GM12878 (cell line): ENCODE results near the gene MAML2. TPM values are rescaled to one million over a fixed set of nuclear protein-coding genes. Genes with fewer than 3 reads are reported as not detected.

ENCODE experiments used
- ATAC-seq: fragments of 200-7000 bp; cut with Tn5 transposase; 3 replicates; pipeline ENCODE4 v1.9.1; 2020; ENCODE audit warnings: mild to moderate bottlenecking, moderate library complexity
- BruUV-seq: library from RNA; stranded (reverse); fragments of 400-500 nt; replicated peaks from 2 replicates; lab custom pipeline; 2021; lab: Mats Ljungman, UMichigan
- CTCF ChIA-PET: fragments of 300-600 bp; sonication (Branson Sonifier 250); formaldehyde crosslinking; extraction: SDS; loops from one replicate; lab custom pipeline; 2021; ENCODE audit warnings: inconsistent platforms; lab: Yijun Ruan, JAX
- POLR2A ChIA-PET: fragments of 350-600 bp; formaldehyde crosslinking; extraction: SDS; loops from one replicate; lab custom pipeline; 2021; ENCODE audit warnings: inconsistent platforms; lab: Charles Lee
- RAD21 ChIA-PET: fragments of 300-600 bp; sonication (Branson Sonifier 250); formaldehyde crosslinking; loops from one replicate; lab custom pipeline; 2023; ENCODE audit warnings: antibody characterized with exemption; ENCODE audit not compliant: unreplicated experiment; lab: Charles Lee
- SMC1A ChIA-PET: fragments of 300-600 bp; sonication (Branson Sonifier 250); formaldehyde crosslinking; loops from one replicate; lab custom pipeline; 2023; ENCODE audit not compliant: unreplicated experiment, uncharacterized antibody; lab: Charles Lee
- DNase-seq: peaks from one replicate; pipeline ENCODE4 v3.0.0-alpha.2; 2011; ENCODE audit warnings: low read depth, low spot score
- FAIRE-seq: peaks from 3 replicates; lab custom pipeline; 2011; peaks lifted over from hg19 to GRCh38; lab: Jason Lieb, UNC
- H2AFZ ChIP-seq: 2 replicates; pipeline ENCODE4 v1.6.0; 2011; ENCODE audit warnings: low read depth, low read length, control low read depth; ENCODE audit not compliant: control insufficient read depth
- H3K27ac ChIP-seq: 2 replicates; pipeline ENCODE4 v1.5.1; 2011; ENCODE audit warnings: control low read depth; ENCODE audit not compliant: control insufficient read depth, insufficient read depth
- H3K27me3 ChIP-seq, 2 experiments: replicated peaks in 1 of 2; 2 replicates each; pipeline versions ENCODE4 v1.6.0 to v1.6.1; 2011; ENCODE audit warnings: low read length in 1 of 2; ENCODE audit not compliant: control insufficient read depth in 2 of 2, insufficient read depth in 2 of 2
- H3K36me3 ChIP-seq, 2 experiments: 2 replicates each; pipeline ENCODE4 v1.5.1; 2011; ENCODE audit warnings: low read length in 1 of 2; ENCODE audit not compliant: control insufficient read depth in 2 of 2, insufficient read depth in 2 of 2
- H3K4me1 ChIP-seq: 2 replicates; pipeline ENCODE4 v1.6.1; 2011; ENCODE audit warnings: mild to moderate bottlenecking, low read length, moderate library complexity, mixed read lengths; ENCODE audit not compliant: control insufficient read depth, insufficient read depth
- H3K4me2 ChIP-seq: 2 replicates; pipeline ENCODE4 v1.6.0; 2011; ENCODE audit warnings: control low read depth; ENCODE audit not compliant: control insufficient read depth, insufficient read depth
- H3K4me3 ChIP-seq: fragments of 200-600 bp; sonication (generic); 2 replicates; pipeline ENCODE4 v1.5.1; 2016
- H3K79me2 ChIP-seq: 2 replicates; pipeline ENCODE4 v1.6.0; 2011; ENCODE audit warnings: low read length; ENCODE audit not compliant: control insufficient read depth, insufficient read depth
- H3K9ac ChIP-seq: 2 replicates; pipeline ENCODE4 v1.8.0; 2011; ENCODE audit warnings: low read length, control low read depth, mixed read lengths; ENCODE audit not compliant: control insufficient read depth, insufficient read depth
- H3K9me3 ChIP-seq: replicated peaks from 3 replicates; pipeline ENCODE4 v1.5.1; 2011; ENCODE audit warnings: mild to moderate bottlenecking, low read length; ENCODE audit not compliant: control insufficient read depth, insufficient read depth
- H4K20me1 ChIP-seq: 2 replicates; pipeline ENCODE4 v1.6.0; 2011; ENCODE audit not compliant: control insufficient read depth, insufficient read depth
- BHLHE40 ChIP-seq, 2 experiments: fragments of 450-650 bp in 1 of 2; IDR thresholded peaks; 2 replicates each; pipeline ENCODE4 v1.6.1; 2011 to 2017; ENCODE audit warnings: low read depth in 2 of 2, borderline replicate concordance in 1 of 2, improper control_type of control experiment in 1 of 2, low read length in 1 of 2, mild to moderate bottlenecking in 1 of 2
- BMI1 ChIP-seq: fragments of 450-650 bp; IDR thresholded peaks from 2 replicates; pipeline ENCODE4 v1.6.1; 2016; ENCODE audit warnings: mild to moderate bottlenecking, moderate library complexity, borderline replicate concordance
- CEBPB ChIP-seq, 2 experiments: fragments of 150-350 bp in 1 of 2; IDR thresholded peaks; 2 replicates each; pipeline ENCODE4 v1.6.1; 2012 to 2014; ENCODE audit warnings: low read depth in 2 of 2, low read length in 2 of 2, borderline replicate concordance in 1 of 2, inconsistent platforms in 1 of 2
- DPF2 ChIP-seq: fragments of 450-650 bp; IDR thresholded peaks from 2 replicates; pipeline ENCODE4 v1.6.1; 2017; ENCODE audit warnings: mild to moderate bottlenecking
- FOXK2 ChIP-seq: fragments of 450-650 bp; IDR thresholded peaks from 2 replicates; pipeline ENCODE4 v1.6.1; 2017; ENCODE audit warnings: mild to moderate bottlenecking, moderate library complexity
- HDGF ChIP-seq: fragments of 450-650 bp; IDR thresholded peaks from 2 replicates; pipeline ENCODE4 v1.6.1; 2016; ENCODE audit warnings: antibody characterized with exemption
- MTA3 ChIP-seq: IDR thresholded peaks from 2 replicates; pipeline ENCODE4 v1.6.1; 2012; ENCODE audit warnings: low read length, inconsistent platforms, borderline replicate concordance
- PAX5 ChIP-seq: IDR thresholded peaks from 2 replicates; pipeline ENCODE4 v1.6.1; 2011; ENCODE audit warnings: low read depth, low read length, borderline replicate concordance
- TAF1 ChIP-seq: IDR thresholded peaks from 2 replicates; pipeline ENCODE4 v1.6.1; 2011; ENCODE audit warnings: mild to moderate bottlenecking, low read depth, low read length, borderline replicate concordance
- TARDBP ChIP-seq: IDR thresholded peaks from 2 replicates; pipeline ENCODE4 v1.6.1; 2016; ENCODE audit warnings: borderline replicate concordance
- ZNF217 ChIP-seq: fragments of 450-650 bp; IDR thresholded peaks from 2 replicates; pipeline ENCODE4 v1.6.1; 2017; ENCODE audit warnings: antibody characterized with exemption, mild to moderate bottlenecking
- ZZZ3 ChIP-seq: IDR thresholded peaks from 2 replicates; pipeline ENCODE4 v1.6.1; 2011; ENCODE audit warnings: low read depth; ENCODE audit not compliant: control insufficient read depth, insufficient read length
- WGBS: methylation state at CpG from one replicate; pipeline ENCODE4 v1.1.6; 2016; ENCODE audit warnings: low lambda C conversion rate; ENCODE audit not compliant: insufficient replicate concordance, insufficient coverage; ENCODE audit errors: missing lambda C conversion rate; 5-methylcytosine and 5-hydroxymethylcytosine counted together
- in situ Hi-C: fragments of 300-500 bp; cut with MboI; formaldehyde crosslinking; loops from 9 replicates; pipeline ENCODE4 v1.14.3; 2018; ENCODE audit warnings: mixed read lengths
- intact Hi-C: fragments of 100-400 bp; cut with micrococcal nuclease; formaldehyde crosslinking; loops from one replicate; pipeline ENCODE4 v1.14.2; 2022; ENCODE audit not compliant: unreplicated experiment
- polyA plus RNA-seq, 11 experiments: library from polyadenylated mRNA; depleted of rRNA in 4 of 11; unstranded in 6 of 11; stranded (reverse) in 5 of 11; fragments of >200 nt; fragmentation: Nextera tagmentation in 4 of 11; fragmentation: Illumina TruSeq in 1 of 11; extraction: Ambion mirVana in 4 of 11; extraction: Trizol in 1 of 11; gene quantifications; 1 replicate in 1 of 11; 2 replicates in 10 of 11; pipeline versions ENCODE4 v1.2.1 to v1.2.3, GENCODE V29; 2011 to 2016; ENCODE audit warnings: inconsistent platforms in 2 of 11, missing spikeins in 2 of 11, low read depth in 1 of 11
- total RNA-seq, 4 experiments: library from RNA; depleted of rRNA in 3 of 4; stranded (reverse); fragments of >200 nt in 3 of 4; fragmentation: Illumina TruSeq in 1 of 4; extraction: Trizol in 1 of 4; gene quantifications; 2 replicates each; pipeline versions ENCODE4 v1.2.1 to v1.2.3, GENCODE V29; 2013 to 2021

Gene MAML2
- total and polyA plus RNA-seq, 10 of the 15 experiments (the other 5 are each of a cell fraction or from before 2014, with no cell fraction given): 2.5 to 15.1 (median 12.0) TPM

DNA sequence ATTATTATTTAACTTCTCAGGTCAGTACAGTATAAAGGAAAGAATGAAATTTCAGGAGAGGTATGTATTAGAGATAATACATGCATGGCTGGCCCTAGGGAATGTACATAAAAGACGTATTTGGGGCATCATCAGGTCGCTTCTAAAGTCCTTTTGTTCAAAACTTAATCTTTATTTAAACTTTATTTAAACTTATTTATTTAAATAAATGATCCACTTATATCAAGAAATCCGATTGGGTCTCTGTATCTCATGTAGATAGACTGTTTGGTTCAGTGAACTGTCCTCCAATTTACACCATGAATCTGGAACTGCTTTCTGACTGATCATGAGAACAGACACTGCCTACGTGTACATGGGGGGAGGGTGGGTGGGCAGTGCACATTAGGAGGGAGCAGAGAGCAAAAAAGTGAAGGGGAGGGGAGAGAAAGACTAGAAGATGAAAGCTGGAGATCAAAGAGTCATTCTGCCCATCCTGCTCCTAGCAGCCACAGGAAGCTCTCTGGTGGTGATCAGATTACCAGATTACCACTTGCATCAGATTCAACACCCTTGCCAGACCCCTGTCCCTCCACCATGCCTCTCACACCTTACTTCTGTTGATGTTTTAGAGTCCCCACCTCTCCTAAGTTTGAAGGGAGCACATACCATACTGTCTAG lies 327.0 kb downstream of the MAML2 start:
- no peak for TF ChIP-seq TARDBP
- no peak for TF ChIP-seq CEBPB (IDR thresholded peaks at IDR 0.05; ENCODE audit: borderline replicate concordance in 1 of 2, low read depth in 2 of 2, low read length in 2 of 2)
- no peak for TF ChIP-seq MTA3
- TF ChIP-seq PAX5: no peak
- TF ChIP-seq ZZZ3: no peak
- no peak for TF ChIP-seq HDGF
- no peak for TF ChIP-seq ZNF217
- no peak for TF ChIP-seq BMI1
- TF ChIP-seq TAF1: no peak
- no peak for TF ChIP-seq BHLHE40 (IDR thresholded peaks at IDR 0.05; ENCODE audit: borderline replicate concordance in 1 of 2, low read depth in 2 of 2, low read length in 1 of 2)
- no peak for TF ChIP-seq DPF2
- TF ChIP-seq FOXK2: no peak
- intact Hi-C loops (no loop called here), in situ Hi-C loops (no loop called here)
- no peak for DNase-seq
- no peak overlapping the region for H3K27ac ChIP-seq
- no peak overlapping the region for H3K9ac ChIP-seq
- ChIA-PET POLR2A (interaction anchor here (1.6 to 1.9 kb wide), 2 partner anchors 222 to 323 kb away, joined by 5 read pairs; no protein-coding TSS in a partner anchor), RAD21 (interaction anchor here (1.4 to 7.0 kb wide), 5 partner anchors 14 to 373 kb away, joined by 4 to 94 read pairs (median 9); partner anchors contain the start of genes CCDC82, JRKL and MAML2), SMC1A (interaction anchor here (0.6 to 7.0 kb wide), 10 partner anchors 11 to 378 kb away, joined by 3 to 147 read pairs (median 6); partner anchors contain the start of genes CCDC82, JRKL and MAML2), CTCF (interaction anchor here (1.0 to 6.3 kb wide), 5 partner anchors 20 to 378 kb away, joined by 3 to 134 read pairs (median 15); partner anchors contain the start of gene MAML2)
- no peak overlapping the region for H3K4me3 ChIP-seq
- H3K4me1 ChIP-seq: peaks cover 31% of the 10 kb centered on the region
- H3K27me3 ChIP-seq: no peaks in the 10 kb centered on the region
- no peaks in the 10 kb centered on the region; the same call in 1 of the 2 replicates for H4K20me1 ChIP-seq
- ATAC-seq: peak; percentile 3; the same call in 1 of the 3 replicates
- H3K36me3 ChIP-seq: no peaks in the 10 kb centered on the region; a peak in 1 of 4 replicates
- peaks cover 3% of the 10 kb centered on the region for H3K79me2 ChIP-seq
- no peak for FAIRE-seq
- no TSS peak for BruUV-seq
- WGBS: 70% methylated on average over 4 of the region's 4 CpGs
- no peak overlapping the region for H3K4me2 ChIP-seq
- no peak overlapping the region for H2AFZ ChIP-seq
- no peaks in the 10 kb centered on the region; the same call in 2 of the 3 replicates for H3K9me3 ChIP-seq
